NCI-H510A treated with DMSO at 0.1 percent for 48 hours (cell line): ENCODE results near the gene TENM4.
"Not testable (repeated sequence)": the region's sequence is repeated elsewhere in the genome, so short reads cannot be mapped to it uniquely, and the experiment has no call there.

Experiments
- DNase-seq: peaks from one replicate; lab custom pipeline; 2025; lab: John Stamatoyannopoulos, UW

The TENM4 gene

DNA sequence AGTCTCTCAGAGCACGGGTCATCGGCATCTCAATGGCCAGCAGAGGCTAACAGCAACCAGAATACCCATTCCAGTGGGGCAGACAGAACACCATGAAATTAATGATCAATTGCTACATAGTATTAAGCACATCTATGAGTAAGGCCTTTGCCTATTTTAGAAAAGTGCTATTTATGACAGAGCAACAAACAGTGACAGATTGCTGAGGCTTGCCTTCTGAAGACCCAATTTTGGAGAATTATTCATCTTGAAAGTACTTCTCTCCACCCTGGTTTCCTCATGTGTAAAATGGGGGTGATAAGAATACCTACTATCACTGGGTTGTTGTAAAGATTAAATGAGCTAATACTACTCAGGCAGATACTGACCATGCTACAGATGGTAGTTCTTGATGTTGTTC is 232.7 kb downstream of the TENM4 start:
- DNase-seq, result no peak

DNA sequence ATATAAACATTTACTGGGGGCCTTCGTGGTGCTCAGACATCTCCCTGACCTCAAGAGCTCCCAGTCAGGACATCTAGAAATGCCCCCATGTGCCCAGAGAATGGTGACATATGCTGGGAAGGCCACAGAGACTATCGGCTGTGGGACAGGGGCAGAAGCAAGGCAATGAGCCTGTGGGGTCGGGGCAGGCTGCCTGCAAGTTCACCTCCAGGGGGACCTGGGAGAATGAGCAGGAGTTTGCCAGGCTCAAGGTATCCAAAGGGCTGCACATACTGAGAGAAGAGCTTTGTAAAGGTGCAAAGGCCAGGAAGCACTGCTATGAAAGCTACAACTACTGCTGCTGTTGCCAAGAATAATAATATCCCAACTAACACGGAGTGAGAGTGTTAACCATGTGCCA is 233.9 kb downstream of the TENM4 start:
- DNase-seq, result no peak

DNA sequence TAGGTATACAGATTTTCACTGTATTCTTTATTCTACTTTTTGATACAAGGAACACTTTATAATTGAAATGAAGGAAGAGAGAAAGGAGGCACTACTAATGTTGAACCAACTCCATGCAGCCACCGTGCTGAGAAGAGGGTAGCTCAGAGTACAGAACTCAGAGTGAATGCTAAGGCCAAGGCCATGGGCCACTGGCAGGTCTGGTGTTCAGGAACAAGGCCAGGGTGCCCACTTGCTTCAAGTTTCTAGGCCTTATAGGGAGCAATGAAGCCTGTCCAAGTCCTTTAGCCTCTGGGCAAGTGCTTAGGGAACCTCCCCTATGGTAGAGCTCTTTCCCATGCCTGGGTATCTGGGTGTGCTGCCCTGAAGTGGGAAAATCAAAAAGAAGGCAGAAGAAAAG is 235.0 kb downstream of the TENM4 start:
- no peak for DNase-seq

DNA sequence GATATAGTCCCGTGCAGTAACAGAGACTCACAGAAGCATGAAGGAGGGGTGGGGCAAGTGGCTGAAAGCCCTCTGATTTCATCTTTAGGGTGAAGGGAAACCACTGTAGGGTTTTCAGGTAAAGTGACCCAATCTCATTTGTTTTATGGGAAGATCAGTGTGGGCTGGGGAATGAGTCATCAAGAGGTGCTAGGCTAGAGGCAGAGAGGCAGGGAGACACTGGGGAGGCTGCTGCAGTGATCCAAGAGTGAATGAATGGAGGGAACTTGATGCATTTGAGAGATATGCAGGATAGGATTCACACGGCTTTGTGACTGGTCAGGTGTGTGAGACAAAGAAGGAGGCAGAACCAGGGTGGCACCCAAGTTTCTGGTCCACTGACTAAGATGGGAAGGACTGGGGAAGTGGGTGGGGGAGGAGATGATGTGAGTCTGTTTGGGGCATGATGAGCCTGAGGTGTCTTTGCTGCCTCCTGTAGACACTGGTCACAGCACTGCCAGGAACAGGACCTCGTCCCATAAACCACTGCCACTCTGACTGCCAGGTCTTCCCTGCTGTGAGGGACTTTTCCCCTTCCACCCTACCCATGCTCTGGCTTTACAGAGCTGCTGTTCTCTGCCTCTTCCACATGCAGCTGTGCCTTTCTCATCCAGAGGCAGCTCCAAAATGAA is 239.0 kb downstream of the TENM4 start:
- DNase-seq, result no peak

DNA sequence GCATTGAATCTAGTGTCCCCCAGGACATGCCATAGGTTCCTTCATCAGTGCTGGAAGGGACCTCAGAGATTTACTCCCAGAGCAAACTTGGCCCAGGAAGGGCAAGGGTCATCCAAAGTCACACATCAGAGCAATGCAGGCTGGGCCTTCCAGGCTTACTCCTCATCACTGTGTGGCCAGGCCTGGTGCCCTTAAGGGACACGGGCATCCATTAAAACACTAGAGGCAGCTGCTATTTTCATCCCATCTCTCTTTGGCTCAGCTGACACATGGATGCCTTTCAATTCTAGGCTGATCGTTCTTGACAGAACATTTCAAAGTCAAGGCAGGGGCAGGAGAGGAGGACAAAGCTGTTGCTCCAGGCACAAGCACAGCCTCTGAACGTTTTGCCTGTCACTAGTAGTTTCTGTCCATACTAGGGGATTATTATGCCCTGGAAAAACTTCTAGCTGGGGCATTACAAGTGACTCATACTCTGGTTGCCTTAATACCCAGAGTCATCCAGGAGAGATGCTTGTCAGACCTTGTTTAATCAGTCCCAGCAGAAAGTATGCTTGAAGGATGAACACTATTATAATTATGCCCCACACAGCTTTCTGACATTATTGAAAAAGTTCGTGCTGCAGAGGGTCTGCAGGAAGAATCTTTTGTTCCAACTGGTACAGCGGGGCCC is 240.3 kb downstream of the TENM4 start:
- DNase-seq, result no peak

DNA sequence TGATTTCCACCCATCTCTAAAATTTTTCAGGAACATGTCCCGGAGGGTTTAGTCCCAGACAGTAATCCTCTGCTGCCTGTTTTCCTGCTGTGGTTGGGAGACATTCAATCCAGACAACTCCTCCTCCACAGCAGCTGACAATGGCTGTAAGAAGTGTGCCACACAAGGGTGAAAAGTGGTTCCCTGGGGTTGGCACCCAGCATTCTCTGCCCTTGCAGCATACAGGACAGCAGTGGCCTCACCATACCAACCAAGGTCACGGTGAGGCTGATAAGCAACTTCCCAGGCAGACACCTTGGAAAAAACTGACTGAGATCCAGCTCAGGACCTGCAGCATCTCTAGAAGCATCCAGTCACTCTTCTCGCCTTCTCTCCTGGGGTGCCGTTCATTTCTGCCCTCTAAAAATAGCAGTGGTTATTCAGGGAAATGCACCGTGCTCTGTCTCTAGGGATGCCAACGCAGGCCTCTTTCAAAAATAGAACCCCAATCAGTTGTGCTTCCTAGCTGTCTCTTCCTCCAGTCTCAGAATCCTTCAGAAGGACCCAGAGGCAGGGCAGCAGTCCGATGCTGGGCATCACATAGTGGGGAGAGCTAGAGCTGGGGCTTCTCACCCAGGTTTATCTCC is 241.0 kb downstream of the TENM4 start:
- DNase-seq, result no peak

DNA sequence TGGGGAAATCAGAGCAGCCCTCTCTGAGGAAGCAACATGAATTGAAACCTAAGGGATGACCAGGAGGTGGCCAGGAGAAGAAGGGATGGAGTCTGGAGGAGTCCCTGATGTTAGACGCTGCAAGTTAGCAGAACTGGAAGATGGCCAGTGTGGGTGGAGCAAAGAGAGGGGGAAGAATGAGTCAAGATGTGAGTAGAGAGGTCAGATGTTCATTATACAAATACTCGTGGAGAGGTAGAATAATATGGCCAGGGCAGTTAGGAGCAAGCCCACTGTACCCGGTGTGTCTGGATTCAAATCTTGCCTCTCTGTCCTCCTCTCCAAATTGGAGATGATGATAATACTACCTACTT is 242.0 kb downstream of the TENM4 start:
- DNase-seq, result no peak

DNA sequence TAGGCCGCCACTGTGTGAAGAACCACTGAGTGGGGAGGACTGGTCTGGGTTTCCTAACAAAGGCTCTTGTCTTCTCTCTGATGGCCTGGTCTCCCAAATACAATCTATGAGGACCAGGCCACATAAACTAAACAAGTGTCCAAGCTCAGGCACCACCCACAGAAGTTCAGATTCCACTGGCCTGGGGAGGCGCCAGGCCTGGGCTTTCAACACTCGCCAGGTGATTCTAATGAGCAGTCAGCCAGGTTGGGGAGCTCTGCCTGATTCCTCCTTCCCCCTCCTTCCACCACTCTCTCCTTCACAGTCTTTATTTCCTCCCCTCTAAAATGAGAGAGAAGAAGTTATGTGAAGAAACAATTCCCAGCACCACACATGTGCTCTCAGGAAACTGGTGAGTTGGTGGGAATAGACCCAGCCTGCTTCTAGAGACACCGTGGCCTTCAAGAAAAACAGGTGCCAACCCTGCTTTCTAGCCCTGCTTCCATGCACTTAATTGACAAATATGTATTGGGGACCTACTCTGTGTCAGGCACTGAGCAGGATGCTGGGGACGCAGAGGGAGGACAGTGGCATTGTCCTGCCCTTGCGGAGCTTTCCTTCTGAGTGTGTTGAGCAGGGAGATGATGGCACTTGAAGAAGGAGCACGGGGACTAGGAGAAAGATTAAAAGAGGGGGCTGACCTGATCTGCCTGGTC is 242.5 kb downstream of the TENM4 start:
- DNase-seq, result no peak

DNA sequence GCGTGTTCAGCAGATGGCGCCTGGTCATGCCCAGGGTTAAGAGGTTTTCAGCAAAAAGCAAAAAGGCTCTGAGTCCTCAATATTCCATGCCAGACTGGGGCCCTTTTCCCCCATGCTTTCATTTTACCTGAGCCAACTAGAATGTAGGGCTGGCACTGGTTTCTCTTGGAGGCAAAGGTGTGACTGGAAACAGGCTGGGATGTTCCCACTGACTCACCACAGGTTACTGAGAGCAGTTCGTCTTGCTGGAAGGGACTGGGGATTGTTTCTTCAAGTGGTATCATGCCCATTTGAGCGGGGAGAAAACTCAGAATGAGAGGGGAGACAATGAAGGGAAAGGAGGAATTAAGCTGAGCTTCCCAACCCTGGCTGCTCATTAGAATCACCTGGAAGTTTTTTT is 243.9 kb downstream of the TENM4 start:
- DNase-seq, result no peak

DNA sequence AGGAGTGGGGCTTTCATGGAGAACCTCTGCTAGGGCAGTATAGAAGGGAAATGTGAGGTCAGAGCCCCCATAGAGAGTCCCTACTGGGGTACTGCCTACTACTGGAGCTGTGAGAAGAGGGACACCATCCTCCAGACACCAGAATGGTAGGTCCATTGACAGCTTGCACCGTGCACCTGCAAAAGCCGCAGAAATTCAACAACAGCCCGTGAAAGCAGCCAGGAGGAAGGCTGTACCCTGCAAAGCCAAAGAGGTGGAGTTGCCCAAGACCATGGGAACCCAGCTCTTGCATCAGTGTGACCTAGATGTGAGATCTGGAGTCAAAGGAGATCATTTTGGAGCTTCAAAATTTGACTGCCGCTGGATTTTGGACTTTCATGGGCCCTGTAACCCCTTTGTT is 245.6 kb downstream of the TENM4 start:
- no peak for DNase-seq

DNA sequence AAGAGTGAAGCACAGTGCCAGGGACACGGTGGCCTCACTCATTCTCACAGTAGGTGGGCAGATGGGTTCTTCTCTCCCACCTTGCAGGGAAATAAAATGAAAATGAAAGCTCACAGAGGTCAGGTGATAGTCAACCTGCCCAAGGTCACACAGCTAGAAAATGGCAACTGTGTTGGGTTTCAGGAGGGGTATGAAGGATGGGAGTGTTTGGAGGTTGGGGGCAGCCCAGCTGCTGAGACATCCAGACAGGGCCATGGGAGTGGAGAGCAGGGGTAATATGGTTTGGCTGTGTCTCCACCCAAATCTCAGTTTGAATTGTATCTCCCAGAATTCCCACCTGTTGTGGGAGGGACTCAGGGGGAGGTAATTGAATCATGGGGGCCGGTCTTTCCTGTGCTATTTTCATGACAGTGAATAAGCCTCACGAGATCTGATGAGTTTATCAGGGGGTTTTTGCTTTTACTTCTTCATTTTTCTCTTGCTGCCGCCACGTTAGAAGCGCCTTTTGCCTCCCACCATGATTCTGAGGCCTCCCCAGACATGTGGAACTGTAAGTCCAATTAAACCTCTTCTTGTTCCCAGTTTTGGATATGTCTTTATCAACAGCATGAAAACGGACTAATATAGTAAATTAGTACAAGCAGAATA is 247.0 kb downstream of the TENM4 start:
- no peak for DNase-seq

DNA sequence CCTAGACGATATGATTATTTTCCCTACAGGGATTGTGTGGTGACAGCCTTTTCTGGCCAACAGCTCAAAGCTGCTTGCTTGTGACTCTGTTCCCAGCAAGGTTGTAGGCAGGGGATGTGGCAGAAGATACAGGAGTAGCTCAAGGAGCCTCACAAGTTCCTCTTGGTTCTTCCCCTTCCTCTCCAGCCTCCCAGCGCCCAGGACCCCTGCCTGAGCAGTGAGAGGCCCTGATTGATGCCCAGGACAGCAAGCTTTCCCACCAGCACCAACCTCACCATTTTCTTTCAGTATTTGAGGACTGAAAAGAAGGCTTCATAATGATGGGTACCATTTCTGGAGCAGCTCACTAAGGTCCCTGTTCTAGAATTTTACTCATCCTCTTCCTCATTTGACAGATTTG is 248.0 kb downstream of the TENM4 start:
- no peak for DNase-seq

DNA sequence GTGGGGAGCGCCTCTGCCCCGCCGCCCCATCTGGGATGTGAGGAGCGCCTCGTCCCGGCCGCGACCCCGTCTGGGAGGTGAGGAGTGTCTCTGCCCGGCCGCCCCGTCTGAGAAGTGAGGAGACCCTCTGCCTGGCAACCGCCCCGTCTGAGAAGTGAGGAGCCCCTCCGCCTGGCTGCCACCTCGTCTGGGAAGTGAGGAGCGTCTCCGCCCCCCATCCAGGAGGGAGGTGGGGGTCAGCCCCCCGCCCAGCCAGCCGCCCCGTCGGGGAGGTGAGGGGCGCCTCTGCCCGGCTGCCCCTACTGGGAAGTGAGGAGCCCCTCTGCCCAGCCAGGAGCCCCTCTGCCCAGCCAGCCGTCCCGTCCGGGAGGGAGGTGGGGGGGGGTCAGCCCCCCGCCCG is 249.1 kb downstream of the TENM4 start:
- DNase-seq, result not testable (repeated sequence)

DNA sequence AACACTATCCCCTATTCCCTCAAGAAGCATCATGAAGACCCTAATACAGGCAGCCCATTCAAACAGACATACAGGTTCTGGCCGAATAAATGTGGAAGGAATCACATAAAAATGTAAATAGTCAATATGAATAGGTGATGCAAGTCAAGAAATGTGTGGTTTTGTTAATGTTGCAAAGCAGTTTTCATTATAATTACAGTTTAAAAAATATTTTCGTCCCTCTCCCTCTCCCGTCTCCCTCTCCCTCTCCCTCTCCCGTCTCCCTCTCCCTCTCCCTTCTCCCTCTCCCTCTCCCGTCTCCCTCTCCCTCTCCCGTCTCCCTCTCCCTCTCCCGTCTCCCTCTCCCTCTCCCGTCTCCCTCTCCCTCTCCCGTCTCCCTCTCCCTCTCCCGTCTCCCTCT is 250.3 kb downstream of the TENM4 start:
- DNase-seq, result not testable (repeated sequence)

DNA sequence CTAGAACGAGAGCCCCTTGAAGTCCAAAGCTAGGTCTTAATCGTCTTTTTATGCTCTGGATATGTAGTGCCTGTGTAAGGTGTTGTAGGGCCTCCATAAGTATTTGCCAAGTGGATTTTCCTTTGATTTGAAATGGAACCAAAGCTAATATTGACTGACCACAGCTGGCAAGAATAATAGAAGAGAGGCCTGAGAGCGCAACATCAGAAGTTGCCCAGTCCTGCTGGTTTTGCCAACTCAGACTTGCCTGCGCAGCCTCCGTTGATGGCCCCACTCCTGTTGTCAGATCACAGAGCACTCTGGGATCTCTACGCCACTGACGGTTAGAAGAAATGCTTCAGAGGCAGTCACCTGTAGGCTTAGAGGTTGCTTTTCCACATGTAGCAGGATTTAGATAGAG is 251.2 kb downstream of the TENM4 start:
- peak; percentile 78 for DNase-seq

DNA sequence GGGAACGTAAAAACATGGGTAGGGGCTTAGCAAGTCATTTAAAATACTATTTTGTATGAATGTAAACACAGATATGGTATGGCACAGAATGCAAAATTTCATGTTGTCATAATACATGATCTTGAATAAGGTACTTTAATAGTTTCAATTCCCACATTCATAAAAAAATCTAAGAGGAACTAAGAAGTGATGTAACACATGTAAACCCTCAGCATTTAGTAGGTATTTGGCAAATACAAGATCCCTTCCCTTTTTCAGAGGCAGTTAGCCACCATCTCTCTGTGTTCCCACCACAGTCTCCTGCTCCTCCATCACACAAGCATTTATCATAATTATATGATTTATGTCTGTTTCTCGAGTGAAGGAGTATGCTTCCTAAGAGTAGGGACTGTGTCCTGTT is 251.8 kb downstream of the TENM4 start:
- no peak for DNase-seq

DNA sequence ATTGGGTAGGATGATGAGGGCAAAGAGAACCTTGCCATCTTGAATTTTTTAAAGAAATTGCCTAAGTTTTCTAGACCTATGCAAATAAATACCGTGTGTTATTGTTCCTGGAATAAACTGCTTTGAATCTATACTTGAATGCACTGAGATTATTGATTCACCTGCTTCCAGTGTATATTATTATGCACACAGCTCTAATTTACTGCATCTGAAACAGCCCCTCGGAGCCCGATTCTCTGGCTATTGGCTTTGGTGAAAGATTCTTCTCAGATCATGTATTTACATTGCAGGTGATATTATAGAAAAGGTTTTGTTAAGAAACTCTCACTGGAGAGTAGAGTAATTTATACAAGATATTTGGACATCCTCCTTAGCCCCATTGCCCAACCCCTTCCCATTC is 254.2 kb downstream of the TENM4 start:
- DNase-seq, result no peak

DNA sequence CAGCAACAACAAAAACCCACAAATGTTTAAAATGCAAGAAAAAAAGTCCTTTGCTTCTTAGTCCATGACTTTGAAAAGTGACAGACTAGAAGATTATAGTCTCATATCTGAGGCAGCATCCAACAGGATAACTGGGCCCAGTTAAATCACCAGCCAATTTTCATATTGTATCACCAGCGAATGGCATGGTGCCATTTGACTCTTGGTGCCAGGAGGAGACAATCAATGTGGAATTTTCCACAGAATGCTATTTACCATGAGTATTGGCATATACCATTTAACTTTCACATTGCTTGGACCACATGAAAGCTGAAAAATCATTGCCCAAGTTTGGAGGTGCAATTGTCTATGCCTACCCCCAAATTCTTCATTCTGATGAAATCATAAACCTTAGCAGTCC is 255.5 kb downstream of the TENM4 start:
- DNase-seq, result no peak

DNA sequence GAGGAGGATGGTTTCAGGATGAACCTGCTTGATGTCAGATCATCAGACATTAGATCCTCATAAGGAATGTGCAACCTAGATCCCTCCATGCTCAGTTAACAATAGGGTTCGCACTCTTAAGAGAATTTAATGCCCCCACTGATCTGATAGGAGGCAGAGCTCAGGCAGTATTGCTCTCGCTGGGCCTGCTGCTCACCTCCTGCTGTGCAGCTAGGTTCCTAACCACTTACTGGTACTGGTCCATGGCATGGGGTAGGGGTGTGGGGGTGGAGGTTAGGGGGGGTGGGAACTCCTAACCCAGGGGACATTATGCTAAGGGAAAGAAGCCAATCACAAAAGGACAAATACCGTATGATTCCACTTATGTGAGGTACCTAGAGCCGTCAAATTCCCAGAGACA is 256.5 kb downstream of the TENM4 start:
- no peak for DNase-seq

DNA sequence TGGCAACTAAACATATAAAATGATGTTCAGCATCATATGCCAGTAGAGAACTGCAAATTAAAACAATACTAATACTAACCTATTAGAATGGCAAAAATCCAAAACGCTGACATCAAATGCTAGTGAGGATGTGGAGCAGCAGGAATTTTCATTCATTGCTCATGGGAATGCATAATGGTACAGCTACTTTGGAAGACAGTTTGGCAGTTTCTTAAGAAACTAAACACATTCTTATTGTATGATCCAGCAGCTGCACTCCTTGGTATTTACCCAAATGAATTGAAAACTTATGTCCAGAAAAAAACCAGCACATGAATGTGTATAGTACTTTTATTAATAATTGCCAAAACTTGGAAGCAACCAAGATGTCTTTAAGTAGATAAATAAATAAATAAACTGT is 258.0 kb downstream of the TENM4 start:
- no peak for DNase-seq

DNA sequence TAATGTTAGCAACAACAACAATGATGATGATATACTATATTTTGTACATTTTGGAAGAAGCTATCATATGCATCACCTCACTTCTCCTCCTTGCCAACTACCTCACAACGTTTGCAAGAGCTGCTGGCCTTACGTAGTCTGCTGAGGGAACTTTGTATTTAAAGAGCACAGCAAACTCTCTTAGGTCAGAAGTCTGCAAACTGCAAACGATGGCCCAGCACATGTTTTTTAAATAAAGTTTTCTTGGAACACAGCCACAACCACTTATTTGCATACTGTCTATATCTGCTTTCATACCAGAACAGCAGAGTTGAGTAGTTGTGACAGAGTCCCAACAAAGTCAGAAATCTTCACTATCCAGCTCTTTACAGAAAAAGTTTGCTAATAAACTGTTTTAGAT is 261.7 kb downstream of the TENM4 start:
- DNase-seq, result no peak
